Prostate gland (tissue), 1 donor: ENCODE results near the gene ZHX3.

ENCODE experiments used
- POLR2A ChIP-seq: fragments of 450-650 bp; IDR thresholded peaks from one replicate; pipeline ENCODE4 v1.6.1; 2016; ENCODE audit warnings: antibody characterized with exemption, mild to moderate bottlenecking
- POLR2AphosphoS5 ChIP-seq: sonication (generic); formaldehyde crosslinking; IDR thresholded peaks from one replicate; pipeline ENCODE4 v1.6.1; 2017; ENCODE audit warnings: antibody characterized with exemption

DNA sequence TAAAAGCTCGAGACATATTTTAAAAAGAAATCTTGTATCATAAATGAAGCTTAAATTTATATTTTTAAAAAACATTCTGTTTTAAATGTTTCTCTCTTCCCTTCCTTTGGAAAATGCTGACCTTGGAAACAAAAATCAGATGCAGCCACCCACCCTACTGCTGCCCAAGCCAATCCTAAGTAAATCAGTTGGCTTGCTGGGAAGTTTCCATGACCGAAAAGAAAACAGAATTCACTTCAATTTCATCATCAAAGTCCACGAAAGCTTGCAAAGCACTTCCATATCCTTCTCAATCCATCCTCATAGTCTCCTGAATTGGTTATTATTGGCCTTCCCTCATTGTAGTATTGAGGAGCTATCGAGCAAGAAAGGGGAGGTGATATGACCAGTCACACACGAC, 100.1 kb downstream of the ZHX3 start:
- TF ChIP-seq POLR2A = no peak
- TF ChIP-seq POLR2AphosphoS5 = no peak
